Lower leg skin (tissue), 3 donors: Measurements from ENCODE around the gene PTPRN2.

Experiments used
- CTCF ChIP-seq, 3 donors: fragments of 450-650 bp; IDR thresholded peaks; one replicate each; pipeline ENCODE4 v1.5.1; 2016; ENCODE audit warnings: antibody characterized with exemption in 3 of 3, mild to moderate bottlenecking in 3 of 3, moderate library complexity in 2 of 3
- POLR2A ChIP-seq, 2 donors: fragments of 450-650 bp; IDR thresholded peaks; one replicate each; pipeline ENCODE4 v1.6.1; 2016 to 2017; ENCODE audit warnings: antibody characterized with exemption in 2 of 2, mild to moderate bottlenecking in 1 of 2, moderate library complexity in 1 of 2

GRCh38 chr7:157668221-157668883 lies 919.3 kb downstream of the PTPRN2 start:
- TF ChIP-seq CTCF (IDR thresholded peaks at IDR 0.05) (no peak), POLR2A (IDR thresholded peaks at IDR 0.05) (no peak)
